AG08396 (cell line): ENCODE results near the gene SETD7.
A peak's percentile ranks its signal among the peaks of the same experiment; 100 is the strongest.

ENCODE experiments used
- DNase-seq: peaks from one replicate; pipeline ENCODE4 v3.0.0; 2012; ENCODE audit warnings: low spot score, mixed read lengths

The SETD7 gene

GRCh38 chr4:139550724-139551429 is 5.1 kb downstream of the SETD7 start:
- no peak for DNase-seq

DNA sequence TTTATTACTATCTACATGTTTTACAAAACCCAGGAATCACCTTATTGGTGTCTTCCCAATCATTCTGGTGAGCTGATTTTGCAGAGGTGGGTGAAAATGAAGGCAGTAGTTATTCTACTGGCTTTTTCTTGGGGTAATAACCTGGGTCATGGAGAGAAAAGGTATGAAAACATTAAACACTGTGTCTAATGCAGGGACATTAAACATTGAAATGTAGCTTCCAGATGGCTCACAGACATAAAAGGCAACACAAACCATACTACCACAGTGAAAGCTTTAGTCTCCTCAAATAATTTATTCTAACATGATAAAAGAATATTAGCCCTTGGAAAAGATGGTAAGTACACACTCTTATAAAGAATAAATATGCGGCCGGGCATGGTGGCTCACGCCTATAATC is 8.0 kb downstream of the SETD7 start:
- DNase-seq, result no peak

DNA sequence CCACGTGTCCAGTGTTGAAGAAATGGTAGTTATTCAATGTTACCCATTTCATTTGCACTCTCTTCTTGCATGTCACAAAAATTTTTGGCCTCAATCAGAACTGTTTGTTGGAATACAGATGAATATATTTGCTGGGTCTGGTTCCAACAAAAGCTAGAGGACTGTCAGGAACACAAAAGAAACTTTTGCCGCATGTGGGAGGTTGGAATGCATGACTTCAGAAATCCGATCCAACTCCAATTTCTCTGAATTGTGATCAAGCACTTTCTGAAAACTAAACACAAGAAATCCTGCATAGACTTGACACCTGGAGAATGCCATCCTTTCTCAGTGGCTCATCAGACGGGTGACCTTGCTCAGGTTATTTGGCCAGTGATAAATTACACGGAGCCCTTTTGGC is 15.4 kb downstream of the SETD7 start:
- no peak for DNase-seq

- no peak for DNase-seq
Measured at GRCh38 chr4:139540161-139540560, 15.9 kb downstream of the SETD7 start.

- no peak for DNase-seq
Measured at GRCh38 chr4:139537292-139537691, 18.7 kb downstream of the SETD7 start.

GRCh38 chr4:139535871-139536234 is 20.2 kb downstream of the SETD7 start:
- DNase-seq, result no peak

GRCh38 chr4:139535228-139535870 is 20.7 kb downstream of the SETD7 start:
- no peak for DNase-seq

DNA sequence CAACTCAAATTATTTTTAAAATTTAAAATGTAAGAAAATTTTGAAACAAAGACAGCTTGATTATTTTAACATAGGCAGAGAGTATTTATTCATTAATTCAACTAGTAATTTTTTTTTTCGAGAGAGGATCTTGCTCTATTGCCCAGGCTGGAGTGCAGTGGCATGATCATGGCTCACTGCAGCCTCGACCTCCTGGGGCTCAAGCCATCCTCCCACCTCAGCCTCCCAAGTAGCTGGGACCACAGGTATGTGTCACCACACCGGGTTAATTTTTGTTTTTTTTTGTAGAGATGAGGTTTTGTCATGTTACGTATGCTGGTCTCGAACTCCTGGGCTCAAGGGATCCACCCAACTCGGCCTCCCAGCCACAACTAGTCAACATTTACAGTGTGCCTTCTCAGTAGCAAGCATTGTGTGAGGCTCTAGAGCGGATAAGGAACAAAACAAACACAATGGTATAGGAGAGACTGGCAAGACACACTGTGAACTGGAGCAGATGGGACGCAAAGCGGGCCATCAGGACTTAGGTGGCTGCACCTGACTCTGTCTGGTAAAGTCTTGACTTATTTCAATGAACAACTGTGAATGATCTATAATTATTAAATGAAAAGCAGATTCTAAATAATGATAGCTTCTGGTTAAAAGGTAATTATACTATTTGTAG is 21.6 kb downstream of the SETD7 start:
- DNase-seq, result no peak

- no peak for DNase-seq
Measured at GRCh38 chr4:139533511-139533910, 22.5 kb downstream of the SETD7 start.

DNA sequence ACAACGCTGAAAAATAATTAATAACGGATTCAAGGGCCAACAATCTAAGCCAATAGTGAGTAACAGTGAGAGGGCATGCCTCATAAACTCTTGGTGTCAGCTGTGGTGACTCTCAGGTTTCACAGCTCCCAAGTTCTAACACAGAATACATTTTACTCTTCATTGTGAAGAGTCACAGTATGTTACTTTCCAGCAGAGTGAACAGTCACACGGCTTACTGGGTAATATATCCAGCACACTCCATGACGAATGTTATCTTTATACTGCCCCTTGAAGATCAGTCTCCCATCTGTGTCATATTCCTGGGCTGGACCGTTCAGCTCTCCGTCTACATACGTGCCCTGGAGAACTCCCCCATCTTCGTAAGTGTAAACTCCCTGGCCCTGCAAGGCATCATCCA is 23.1 kb downstream of the SETD7 start:
- no peak for DNase-seq

DNA sequence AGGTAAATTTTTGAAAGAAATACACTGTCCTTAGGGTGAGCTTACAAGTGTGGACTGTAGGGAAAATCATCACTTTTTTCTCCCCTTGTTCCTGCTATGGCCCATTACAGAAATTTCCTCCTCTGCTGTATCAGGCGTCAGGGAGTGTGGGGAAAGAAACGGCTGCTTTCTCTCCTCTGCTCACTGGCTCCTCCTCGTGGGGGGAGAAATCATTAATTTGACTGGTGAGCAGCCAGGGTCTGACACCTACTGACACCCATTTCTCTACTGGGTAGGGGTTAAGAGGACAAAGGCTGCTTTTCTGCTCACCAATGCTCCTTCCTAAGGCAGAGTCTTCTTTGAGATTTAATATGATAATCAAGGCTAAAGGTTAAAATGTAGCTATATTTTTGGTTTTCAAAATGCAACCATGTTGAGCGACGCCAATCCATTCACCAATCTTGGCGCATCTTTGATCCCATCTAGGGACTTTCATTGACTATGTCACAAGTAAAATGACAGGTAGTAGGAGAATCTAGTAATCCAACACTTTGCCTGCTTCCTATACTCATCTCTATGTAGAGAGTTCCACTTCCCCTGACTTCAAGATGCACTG is 25.1 kb downstream of the SETD7 start:
- peak; percentile 64 for DNase-seq

DNA sequence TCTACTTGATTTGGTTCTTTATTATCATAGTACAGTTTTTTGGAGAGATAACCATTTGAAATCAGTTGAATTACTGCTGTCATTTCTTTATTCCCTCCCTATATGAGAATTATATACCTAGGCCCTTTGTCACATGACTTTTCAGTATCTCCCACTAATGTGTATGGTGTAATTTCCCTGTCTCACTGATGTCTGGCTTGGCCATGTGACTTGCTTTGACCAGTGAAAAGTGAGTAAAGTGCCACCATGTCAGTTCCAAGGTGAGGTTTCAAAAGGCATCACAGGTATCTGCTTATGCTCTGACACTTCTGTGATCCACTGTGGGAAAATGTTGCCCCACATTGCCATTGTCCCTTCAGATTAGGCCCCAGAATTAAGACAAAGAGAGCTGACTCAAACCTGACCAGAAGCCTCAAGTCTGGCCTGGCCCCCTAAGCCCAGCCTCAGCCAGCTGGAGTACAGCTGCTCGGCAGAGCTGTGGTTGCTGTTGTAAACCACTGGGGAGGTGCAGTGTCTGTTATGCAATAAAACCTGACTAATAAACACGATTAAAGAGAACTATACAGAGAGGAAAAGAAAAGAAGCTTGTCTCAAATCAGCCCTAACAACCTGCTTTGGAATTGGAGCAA is 27.5 kb downstream of the SETD7 start:
- DNase-seq, result peak; percentile 86

DNA sequence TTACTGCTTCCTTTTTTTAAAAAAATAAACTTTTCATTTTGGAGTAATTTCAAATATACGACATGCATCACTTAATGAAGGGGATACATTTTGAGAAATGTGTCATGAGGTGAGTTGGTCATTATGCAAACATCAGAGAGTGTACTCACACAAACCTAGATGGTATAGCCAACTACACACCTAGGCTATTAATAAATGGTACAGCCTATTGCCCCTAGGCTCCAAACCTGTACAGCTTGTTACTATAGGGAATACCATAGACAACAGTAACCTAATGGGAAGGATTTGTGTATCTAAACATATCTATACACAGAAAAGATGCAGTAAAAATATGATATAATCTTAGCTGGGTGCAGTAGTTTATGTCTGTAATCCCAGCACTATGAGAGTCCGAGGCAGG is 29.1 kb downstream of the SETD7 start:
- DNase-seq, result no peak

DNA sequence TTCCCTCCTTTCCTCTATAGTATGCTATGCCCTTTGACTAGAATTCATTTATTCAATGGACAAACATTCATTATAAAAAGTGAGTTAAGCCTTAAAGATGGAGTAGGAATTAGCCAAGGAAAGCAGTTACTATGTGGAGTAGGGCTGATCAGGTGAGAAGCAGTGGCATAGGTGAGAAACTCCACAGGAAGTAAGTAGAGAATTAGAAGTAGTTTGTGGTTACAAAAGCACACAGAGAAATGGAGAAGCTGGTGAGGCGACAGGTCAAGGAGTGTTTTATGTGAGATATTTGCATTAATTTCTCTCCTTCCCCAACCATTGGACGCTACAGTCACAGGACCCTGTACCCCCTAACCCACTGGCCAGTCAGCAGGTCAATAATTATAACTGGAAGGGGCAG is 30.6 kb downstream of the SETD7 start:
- DNase-seq, result no peak

- peak; percentile 22 for DNase-seq
Measured at GRCh38 chr4:139524062-139524631, 31.9 kb downstream of the SETD7 start.

DNA sequence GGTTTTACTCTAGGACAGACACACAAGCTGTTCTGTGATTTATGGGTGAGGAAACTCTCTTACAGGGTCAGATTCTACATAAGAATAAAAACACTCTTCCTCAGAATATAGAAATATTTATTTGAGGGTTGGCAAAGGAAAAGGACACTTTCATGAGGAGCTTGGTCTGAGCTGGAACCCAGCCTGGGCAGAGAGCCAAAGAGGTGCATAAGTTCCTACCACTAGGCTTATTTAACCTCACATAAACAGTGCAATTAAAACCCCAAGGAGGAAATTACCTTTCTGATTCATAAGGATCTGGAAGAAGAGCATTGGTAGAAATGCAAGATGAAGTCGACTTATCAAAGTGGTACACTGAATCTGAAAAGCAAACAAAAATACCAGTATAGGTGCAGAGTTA is 32.9 kb downstream of the SETD7 start:
- no peak for DNase-seq

DNA sequence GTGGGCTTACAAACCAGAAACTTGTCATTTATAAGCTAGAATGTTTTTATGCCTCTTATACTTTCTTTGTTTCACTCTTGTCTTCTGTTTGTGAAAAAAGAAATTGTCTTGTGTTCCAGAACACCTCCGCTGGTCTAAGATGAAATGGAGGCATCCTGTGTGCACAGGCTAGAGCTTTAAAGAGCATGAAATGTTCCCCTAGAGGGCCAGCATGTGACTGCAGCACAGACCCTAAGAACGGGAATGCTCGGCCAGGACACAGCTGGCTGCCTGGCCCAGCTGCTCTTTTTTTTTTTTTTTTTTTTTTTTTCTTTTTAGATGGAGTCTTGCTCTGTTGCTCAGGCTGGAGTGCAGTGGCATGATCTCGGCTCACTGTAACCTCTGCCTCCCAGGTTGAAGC is 33.6 kb downstream of the SETD7 start:
- DNase-seq, result no peak

GRCh38 chr4:139521754-139522401 is 34.1 kb downstream of the SETD7 start:
- DNase-seq, result no peak

DNA sequence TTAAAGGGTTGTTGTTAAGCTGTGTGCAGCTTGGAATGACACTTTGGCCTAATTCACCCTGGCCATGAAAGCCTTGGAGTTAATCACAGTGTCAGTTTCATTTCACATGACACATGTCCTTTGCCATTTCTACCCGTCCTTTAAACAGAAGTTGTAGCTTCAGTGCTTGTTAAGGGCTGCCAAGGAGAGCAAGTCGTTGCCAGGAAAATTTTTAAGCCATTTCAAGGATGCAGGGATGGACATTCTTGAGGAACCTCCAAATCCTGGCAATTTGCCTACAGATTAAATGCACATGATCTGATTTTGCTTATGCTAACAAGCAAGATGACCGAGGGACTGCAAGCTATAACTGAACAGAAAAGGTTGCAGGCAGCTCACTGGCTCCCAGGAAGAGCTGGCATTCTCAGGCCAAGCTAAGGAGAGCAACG is 40.5 kb downstream of the SETD7 start:
- DNase-seq, result no peak

DNA sequence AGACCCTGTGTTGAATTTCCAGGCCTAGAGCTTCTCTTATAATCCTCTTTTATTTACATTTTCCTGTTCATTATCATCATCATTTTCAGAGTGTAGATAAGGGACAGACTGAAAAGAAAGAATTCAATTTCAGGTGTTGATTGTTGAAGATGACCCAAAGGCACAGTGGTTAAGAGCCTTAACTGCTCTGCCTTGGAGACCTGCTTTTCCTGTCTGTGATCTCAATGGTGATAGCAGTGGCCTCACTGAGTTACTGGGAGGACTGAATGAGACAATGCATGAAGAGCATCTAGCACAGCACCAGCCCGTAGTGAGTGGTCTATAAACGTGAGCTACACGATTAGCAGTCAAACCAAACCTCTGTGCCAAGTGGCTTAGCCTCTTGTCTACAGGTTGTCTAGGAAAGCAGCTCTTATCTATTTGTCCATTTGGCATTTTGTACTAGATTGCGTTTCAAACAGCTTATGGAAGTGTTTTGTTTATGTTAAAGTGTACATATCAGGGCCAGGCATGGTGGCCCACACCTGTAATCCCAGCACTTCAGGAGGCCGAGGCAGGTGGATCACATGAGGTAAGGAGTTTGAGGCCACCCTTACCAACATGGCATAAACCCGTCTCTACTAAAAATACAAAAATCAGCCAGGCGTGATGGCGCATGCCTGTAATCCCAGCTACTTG is 41.5 kb downstream of the SETD7 start:
- DNase-seq, result no peak

DNA sequence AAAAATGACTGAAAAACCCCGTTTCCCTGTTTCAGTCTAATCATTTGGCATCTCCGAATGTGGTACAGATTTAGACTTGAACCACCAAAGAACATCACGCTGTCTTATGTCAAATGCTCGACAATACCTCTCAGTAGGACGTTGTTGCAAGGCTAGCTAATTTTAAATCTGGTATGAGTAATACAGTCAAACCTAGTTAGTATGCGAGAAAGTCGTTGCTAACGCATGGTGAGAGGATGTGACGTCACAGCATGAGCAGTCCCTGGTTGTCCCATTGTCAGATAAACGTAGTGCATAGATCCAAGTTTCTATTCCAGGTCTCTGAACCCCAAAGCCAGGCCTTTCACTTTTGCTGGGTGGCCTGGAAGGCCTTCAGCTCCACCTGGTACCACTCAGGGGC is 44.7 kb downstream of the SETD7 start:
- no peak for DNase-seq
